Retinal pigment epithelial cell (primary cell): Measurements from ENCODE around the gene ADAMTS12.
"Not testable (repeated sequence)": the region's sequence is repeated elsewhere in the genome, so short reads cannot be mapped to it uniquely, and the experiment has no call there.

Experiments used
- DNase-seq: peaks from one replicate; pipeline ENCODE4 v3.0.0-alpha.2; 2010; ENCODE audit warnings: low read depth
- H3K4me3 ChIP-seq: 2 replicates; pipeline ENCODE4 v1.5.1; 2011; ENCODE audit warnings: mild to moderate bottlenecking, low read length, control low read depth, moderate library complexity
- TF ChIP-seq, protein P1 (sequence below): conservative IDR thresholded peaks from 2 replicates; pipeline ENCODE4 v1.5.1; 2011; ENCODE audit warnings: low read depth, low read length, control low read depth, inconsistent platforms

Gene ADAMTS12

DNA sequence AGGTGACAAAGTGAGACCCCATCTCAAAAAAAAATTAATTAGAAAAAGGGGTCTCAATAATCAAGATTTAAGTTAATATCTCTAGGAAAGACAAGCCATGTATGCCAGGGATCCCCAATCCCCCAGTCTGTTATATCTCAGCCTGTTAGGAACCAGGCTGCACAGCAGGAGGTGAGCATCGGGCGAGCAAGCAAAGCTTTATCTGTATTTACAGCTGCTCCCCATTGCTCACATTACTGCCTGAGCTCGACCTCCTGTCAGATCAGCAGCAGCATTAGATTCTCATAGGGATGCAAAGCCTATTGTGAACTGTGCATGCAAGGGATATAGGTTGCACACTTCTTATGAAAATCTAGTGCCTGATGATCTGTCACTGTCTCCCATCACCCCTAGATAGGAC lies 334.2 kb downstream of the ADAMTS12 start:
- no peak overlapping the region for H3K4me3 ChIP-seq
- DNase-seq, result no peak
- TF ChIP-seq, protein P1, sequence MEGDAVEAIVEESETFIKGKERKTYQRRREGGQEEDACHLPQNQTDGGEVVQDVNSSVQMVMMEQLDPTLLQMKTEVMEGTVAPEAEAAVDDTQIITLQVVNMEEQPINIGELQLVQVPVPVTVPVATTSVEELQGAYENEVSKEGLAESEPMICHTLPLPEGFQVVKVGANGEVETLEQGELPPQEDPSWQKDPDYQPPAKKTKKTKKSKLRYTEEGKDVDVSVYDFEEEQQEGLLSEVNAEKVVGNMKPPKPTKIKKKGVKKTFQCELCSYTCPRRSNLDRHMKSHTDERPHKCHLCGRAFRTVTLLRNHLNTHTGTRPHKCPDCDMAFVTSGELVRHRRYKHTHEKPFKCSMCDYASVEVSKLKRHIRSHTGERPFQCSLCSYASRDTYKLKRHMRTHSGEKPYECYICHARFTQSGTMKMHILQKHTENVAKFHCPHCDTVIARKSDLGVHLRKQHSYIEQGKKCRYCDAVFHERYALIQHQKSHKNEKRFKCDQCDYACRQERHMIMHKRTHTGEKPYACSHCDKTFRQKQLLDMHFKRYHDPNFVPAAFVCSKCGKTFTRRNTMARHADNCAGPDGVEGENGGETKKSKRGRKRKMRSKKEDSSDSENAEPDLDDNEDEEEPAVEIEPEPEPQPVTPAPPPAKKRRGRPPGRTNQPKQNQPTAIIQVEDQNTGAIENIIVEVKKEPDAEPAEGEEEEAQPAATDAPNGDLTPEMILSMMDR, result no peak

DNA sequence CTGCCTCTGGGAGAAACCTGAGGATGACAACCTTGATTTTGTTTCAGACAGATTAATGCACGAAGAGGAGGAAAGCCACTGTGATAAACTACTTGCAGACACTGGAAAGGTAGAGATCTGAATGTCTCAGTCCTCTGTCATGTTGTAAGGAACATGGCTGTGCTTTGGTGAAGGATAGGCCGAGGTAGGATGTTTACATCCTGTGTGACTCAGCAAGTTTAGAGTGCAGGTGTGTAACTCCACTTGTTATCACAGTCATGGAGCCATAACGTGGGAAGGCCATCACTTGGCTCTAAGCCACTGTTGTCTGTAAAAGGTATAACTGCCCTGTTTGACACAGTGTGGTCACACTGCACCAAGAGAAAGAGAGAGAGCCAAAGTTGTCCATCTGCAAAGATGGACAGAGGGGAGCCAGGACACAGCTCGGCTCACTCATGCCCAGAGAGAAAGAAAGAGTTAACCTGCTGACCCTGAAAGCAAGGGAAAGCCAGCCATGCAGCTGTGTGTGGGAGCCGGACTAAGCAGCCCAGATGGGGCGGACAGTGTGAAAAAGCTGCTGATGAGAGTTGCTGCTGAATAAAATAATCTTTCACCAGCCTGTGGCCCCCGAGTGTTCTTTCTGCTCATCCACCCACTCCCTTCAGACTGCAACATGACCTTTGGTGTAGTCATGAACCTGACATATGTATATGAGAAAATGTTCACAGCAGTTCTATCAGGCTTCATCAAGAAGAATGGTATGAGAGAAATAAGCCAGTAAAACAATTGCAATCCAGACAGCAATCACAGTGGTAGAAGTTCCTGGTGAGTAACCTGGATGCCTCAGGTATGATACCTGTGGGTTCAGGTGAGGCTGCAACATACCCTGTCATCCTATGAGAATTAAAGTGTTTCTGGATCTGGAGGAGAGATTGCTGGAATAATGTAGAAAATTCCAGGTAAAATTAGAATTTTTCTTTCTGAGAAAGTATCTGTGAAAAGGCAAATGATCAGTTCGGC lies 335.2 kb downstream of the ADAMTS12 start:
- TF ChIP-seq, protein P1, result no peak
- DNase-seq, result no peak
- no peak overlapping the region for H3K4me3 ChIP-seq

DNA sequence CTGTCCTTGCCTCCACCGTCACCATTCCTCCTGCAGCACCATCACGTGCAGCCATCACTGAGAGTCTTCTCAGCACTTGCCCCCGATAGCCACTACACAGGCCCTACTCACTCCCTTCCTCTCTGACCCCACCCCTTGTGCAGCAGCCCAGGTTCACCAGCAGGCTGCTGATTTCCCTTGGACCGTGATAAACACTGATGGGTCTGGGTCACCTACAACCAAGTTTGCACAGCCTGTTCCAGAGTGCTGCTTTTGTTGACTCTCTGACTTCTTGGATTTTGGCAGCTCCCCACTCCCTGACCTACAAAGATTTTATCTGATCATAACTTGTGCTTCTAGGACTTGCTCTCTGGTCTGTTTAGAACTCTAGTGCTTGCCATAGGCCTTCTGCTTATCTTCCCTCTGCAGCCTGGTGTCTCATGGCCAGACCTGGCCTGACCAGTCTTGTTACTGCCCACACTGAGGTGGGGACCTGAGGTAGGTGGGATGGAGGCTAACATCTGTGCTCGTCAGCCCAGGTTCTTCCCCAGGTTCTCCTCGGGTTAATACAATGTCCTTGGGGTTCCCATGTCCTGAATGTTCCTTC lies 341.7 kb downstream of the ADAMTS12 start:
- no peak for DNase-seq

DNA sequence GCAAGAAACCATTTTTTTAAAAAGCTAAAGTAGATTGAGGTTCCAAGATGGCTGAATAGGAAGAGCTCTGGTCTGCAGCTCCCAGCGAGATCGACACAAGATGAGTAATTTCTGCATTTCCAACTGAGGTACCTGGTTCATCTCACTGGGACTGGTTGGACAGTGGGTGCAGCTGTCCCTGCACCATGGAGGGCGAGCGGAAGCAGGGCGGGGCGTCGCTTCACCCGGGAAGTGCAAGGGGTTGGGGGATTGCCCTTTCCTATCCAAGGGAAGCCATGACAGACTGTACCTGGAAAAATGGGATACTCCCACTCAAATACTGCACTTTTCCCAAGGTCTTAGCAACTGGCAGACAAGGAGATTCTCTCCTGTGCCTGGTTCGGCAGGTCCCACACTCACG lies 352.0 kb downstream of the ADAMTS12 start:
- not testable (repeated sequence) for H3K4me3 ChIP-seq, DNase-seq

More for the DNA sequence above, 341.7 kb downstream of the ADAMTS12 start:
- H3K4me3 ChIP-seq, result no peak overlapping the region
- TF ChIP-seq, protein P1, result no peak

DNA sequence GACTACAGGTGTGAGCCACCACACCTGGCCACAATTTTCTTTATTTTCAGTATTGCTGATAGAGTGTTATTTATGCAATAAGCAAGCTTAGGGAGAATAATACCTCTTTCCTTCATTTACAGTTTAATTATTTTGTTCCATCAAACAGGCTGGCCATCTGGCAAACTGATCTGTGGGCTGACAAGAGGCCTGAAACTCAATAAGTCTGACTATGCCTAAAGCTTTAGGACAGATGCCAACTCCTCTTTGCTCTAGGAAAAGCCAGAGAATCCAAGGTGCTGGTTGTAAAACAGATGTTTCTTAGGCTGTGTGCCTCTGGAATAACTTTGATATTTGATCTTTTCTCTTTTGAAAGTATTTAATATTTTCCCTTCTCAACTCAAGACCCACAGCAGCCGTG lies 352.6 kb downstream of the ADAMTS12 start:
- TF ChIP-seq, protein P1, result no peak
- no peak overlapping the region for H3K4me3 ChIP-seq
- no peak for DNase-seq

DNA sequence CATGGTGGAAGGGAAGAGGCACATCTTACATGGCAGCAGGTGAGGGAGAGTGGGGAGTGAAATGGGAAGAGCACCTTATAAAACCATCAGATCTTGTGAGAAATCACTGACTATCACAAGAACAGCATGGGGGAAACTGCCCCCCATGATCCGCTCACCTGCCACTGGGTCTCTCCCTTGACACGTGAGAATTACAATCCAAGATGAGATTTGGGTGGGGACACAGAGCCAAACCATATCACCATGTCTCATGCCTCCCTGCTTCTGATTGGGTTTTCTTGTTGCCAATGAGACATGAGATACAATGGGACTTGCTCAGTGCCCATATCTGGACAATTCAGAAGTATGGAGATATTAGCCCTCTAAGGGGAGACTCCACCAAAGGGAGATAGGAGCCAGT lies 353.6 kb downstream of the ADAMTS12 start:
- TF ChIP-seq, protein P1, result no peak
- DNase-seq, result no peak
- no peak overlapping the region for H3K4me3 ChIP-seq

DNA sequence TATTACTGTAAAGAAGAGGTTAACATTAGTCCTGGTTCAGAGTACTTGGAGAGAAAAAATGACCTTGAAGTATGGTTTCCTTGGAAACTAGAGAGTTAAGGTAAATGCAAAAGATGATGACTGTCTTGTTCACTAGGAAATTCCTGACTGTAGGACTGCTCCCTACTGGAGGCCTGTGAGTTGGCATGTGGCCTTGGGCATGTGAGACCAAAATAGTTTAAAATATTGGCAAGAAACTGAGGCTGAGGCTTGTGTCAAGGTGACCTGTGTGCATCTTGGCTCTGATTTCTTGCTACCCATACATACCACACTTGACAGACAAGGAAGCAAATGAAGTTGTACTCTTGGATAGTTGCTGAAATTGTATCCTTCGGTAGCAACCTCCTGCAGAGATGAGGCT lies 354.6 kb downstream of the ADAMTS12 start:
- DNase-seq, result no peak
- TF ChIP-seq, protein P1, result no peak
- H3K4me3 ChIP-seq, result no peak overlapping the region
